Panc1 (cell line): ENCODE results near the gene GPSM1. TPM values are rescaled to one million over a fixed set of nuclear protein-coding genes. Genes with fewer than 3 reads are reported as not detected.
A peak's percentile ranks its signal among the peaks of the same experiment; 100 is the strongest.

Experiments
- ATAC-seq: fragments of 200-7000 bp; cut with Tn5 transposase; 2 replicates; pipeline ENCODE4 v1.9.1; 2020; ENCODE audit warnings: mild to moderate bottlenecking, moderate library complexity
- BruUV-seq: library from RNA; stranded (reverse); fragments of 400-500 nt; replicated peaks from 2 replicates; lab custom pipeline; 2021; lab: Mats Ljungman, UMichigan
- CTCF ChIA-PET: fragments of 300-600 bp; sonication (Branson Sonifier 250); formaldehyde crosslinking; loops from one replicate; lab custom pipeline; 2022; ENCODE audit warnings: antibody characterized with exemption; lab: Charles Lee
- POLR2A ChIA-PET: fragments of 300-600 bp; sonication (Branson Sonifier 250); formaldehyde crosslinking; loops from one replicate; lab custom pipeline; 2022; ENCODE audit warnings: antibody characterized with exemption; lab: Charles Lee
- DNase-seq: peaks from one replicate; pipeline ENCODE4 v3.0.0-alpha.2; 2010; ENCODE audit warnings: low read depth, low spot score
- H3K27ac ChIP-seq: 2 replicates; pipeline ENCODE4 v1.5.1; 2011; ENCODE audit warnings: mild to moderate bottlenecking, low read length, inconsistent platforms
- H3K27me3 ChIP-seq: fragments of 200-500 bp; sonication (Bioruptor generic); 2 replicates; pipeline ENCODE4 v1.6.0; 2014; ENCODE audit warnings: low read length, inconsistent platforms; ENCODE audit not compliant: control insufficient read depth, insufficient read depth
- H3K36me3 ChIP-seq: fragments of 200-500 bp; sonication (Bioruptor generic); 2 replicates; pipeline ENCODE4 v1.5.1; 2014; ENCODE audit warnings: inconsistent platforms, mild to moderate bottlenecking, low read length, moderate library complexity; ENCODE audit not compliant: control insufficient read depth, insufficient read depth
- H3K4me1 ChIP-seq: 2 replicates; pipeline ENCODE4 v1.5.1; 2011; ENCODE audit warnings: inconsistent platforms, mild to moderate bottlenecking, low read length, moderate library complexity; ENCODE audit not compliant: control insufficient read depth, insufficient read depth
- H3K4me3 ChIP-seq, 2 experiments: 2 replicates each; pipeline ENCODE4 v1.5.1; 2011 to 2012; ENCODE audit warnings: low read depth in 2 of 2, low read length in 2 of 2, mild to moderate bottlenecking in 2 of 2, inconsistent platforms in 1 of 2, moderate library complexity in 1 of 2
- H3K9me3 ChIP-seq: fragments of 200-500 bp; sonication (Bioruptor generic); 2 replicates; pipeline ENCODE4 v1.5.1; 2014; ENCODE audit warnings: low read depth, mild to moderate bottlenecking, inconsistent platforms, low read length, moderate library complexity; ENCODE audit not compliant: control insufficient read depth, insufficient read depth
- POLR2AphosphoS5 ChIP-seq: IDR thresholded peaks from 2 replicates; pipeline ENCODE4 v1.6.1; 2012; ENCODE audit warnings: mild to moderate bottlenecking, low read depth, low read length, moderate library complexity
- SIN3A ChIP-seq: IDR thresholded peaks from 2 replicates; pipeline ENCODE4 v1.6.1; 2012; ENCODE audit warnings: low read depth, mild to moderate bottlenecking, low read length, moderate library complexity, borderline replicate concordance; ENCODE audit not compliant: insufficient read depth
- TCF7L2 ChIP-seq: IDR thresholded peaks from 2 replicates; pipeline ENCODE4 v1.6.1; 2011; ENCODE audit warnings: mild to moderate bottlenecking, low read depth, low read length, inconsistent platforms
- in situ Hi-C: cut with HindIII; loops from 2 replicates; pipeline ENCODE4 v1.10.0; 2016; ENCODE audit warnings: low sequenced_read_pairs, low pct_unique_long_range_greater_than_20kb
- intact Hi-C: fragments of 100-400 bp; cut with micrococcal nuclease; formaldehyde crosslinking; loops from one replicate; pipeline ENCODE4 v1.10.0; 2022; ENCODE audit not compliant: unreplicated experiment
- total RNA-seq: library from RNA; stranded (reverse); gene quantifications from one replicate; pipeline ENCODE4 v1.2.1, GENCODE V29; 2021; ENCODE audit not compliant: unreplicated experiment
- TF ChIP-seq, protein P1 (sequence below), 2 experiments: IDR thresholded peaks; 2 replicates each; pipeline ENCODE4 v1.6.1; 2011 to 2012; ENCODE audit warnings: low read depth in 2 of 2, control low read depth in 1 of 2, low read length in 1 of 2, mild to moderate bottlenecking in 1 of 2, moderate library complexity in 1 of 2; ENCODE audit not compliant: insufficient read depth in 1 of 2
- TF ChIP-seq, protein P2 (sequence below): fragments of 450-650 bp; IDR thresholded peaks from 2 replicates; pipeline ENCODE4 v1.5.1; 2017; ENCODE audit warnings: mild to moderate bottlenecking

Gene GPSM1
- total RNA-seq, 1 experiment from 2014 or later, result 14.2 TPM

DNA sequence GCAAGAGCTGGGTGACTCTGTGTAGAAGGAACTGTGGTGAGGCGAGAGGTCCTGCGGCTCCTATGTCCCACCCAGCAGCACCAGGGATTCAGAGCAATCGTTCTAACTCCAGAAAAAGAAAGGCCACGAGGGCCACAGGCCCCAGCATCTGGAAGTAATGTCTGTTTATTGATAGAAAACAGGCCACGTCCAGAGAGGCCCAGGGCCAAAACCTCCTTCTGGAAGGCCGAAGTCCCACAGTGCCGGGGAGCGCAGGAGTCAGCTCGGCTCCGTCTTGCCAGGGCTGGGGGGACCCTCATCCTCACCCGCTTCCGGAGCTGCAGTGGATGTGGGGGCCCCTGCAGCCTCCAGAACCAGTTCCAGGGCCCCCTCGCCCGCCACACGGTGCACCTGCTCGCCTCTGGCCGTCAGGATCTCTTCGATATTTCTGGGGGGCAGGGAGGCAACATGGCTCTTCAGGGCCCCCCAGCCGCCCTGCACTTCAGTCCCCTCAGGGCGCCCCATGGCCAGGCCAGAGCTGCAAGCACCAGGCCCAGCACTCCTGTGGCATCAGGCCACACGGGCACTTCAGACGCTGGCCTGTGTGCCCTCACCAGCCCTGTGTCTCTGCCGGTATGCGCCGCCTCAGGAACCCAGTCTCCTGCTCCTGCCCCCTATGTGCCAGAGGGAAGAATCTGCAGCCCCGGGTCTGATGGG is 34.6 kb downstream of the GPSM1 start:
- intact Hi-C loops (no loop called here), in situ Hi-C loops (no loop called here)
- no peaks in the 10 kb centered on the region for H3K9me3 ChIP-seq
- ChIA-PET CTCF (no interaction called here), POLR2A (no interaction called here)
- no peaks in the 10 kb centered on the region; the same call in 1 of the 2 replicates for H3K36me3 ChIP-seq
- no peak overlapping the region for H3K4me3 ChIP-seq
- DNase-seq (no peak), ATAC-seq (no peak)
- TF ChIP-seq SIN3A, result no peak
- TF ChIP-seq, protein P1, sequence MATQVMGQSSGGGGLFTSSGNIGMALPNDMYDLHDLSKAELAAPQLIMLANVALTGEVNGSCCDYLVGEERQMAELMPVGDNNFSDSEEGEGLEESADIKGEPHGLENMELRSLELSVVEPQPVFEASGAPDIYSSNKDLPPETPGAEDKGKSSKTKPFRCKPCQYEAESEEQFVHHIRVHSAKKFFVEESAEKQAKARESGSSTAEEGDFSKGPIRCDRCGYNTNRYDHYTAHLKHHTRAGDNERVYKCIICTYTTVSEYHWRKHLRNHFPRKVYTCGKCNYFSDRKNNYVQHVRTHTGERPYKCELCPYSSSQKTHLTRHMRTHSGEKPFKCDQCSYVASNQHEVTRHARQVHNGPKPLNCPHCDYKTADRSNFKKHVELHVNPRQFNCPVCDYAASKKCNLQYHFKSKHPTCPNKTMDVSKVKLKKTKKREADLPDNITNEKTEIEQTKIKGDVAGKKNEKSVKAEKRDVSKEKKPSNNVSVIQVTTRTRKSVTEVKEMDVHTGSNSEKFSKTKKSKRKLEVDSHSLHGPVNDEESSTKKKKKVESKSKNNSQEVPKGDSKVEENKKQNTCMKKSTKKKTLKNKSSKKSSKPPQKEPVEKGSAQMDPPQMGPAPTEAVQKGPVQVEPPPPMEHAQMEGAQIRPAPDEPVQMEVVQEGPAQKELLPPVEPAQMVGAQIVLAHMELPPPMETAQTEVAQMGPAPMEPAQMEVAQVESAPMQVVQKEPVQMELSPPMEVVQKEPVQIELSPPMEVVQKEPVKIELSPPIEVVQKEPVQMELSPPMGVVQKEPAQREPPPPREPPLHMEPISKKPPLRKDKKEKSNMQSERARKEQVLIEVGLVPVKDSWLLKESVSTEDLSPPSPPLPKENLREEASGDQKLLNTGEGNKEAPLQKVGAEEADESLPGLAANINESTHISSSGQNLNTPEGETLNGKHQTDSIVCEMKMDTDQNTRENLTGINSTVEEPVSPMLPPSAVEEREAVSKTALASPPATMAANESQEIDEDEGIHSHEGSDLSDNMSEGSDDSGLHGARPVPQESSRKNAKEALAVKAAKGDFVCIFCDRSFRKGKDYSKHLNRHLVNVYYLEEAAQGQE (IDR thresholded peaks at IDR 0.05; ENCODE audit: insufficient read depth in 1 of 2, low read depth in 2 of 2, low read length in 1 of 2), result no peak
- TF ChIP-seq POLR2AphosphoS5, result no peak
- TF ChIP-seq, protein P2, sequence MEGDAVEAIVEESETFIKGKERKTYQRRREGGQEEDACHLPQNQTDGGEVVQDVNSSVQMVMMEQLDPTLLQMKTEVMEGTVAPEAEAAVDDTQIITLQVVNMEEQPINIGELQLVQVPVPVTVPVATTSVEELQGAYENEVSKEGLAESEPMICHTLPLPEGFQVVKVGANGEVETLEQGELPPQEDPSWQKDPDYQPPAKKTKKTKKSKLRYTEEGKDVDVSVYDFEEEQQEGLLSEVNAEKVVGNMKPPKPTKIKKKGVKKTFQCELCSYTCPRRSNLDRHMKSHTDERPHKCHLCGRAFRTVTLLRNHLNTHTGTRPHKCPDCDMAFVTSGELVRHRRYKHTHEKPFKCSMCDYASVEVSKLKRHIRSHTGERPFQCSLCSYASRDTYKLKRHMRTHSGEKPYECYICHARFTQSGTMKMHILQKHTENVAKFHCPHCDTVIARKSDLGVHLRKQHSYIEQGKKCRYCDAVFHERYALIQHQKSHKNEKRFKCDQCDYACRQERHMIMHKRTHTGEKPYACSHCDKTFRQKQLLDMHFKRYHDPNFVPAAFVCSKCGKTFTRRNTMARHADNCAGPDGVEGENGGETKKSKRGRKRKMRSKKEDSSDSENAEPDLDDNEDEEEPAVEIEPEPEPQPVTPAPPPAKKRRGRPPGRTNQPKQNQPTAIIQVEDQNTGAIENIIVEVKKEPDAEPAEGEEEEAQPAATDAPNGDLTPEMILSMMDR, result no peak
- TF ChIP-seq TCF7L2, result no peak
- BruUV-seq, result no TSS peak
- no peaks in the 10 kb centered on the region for H3K27me3 ChIP-seq
- H3K27ac ChIP-seq, result no peak overlapping the region
- peaks cover 5% of the 10 kb centered on the region for H3K4me1 ChIP-seq

DNA sequence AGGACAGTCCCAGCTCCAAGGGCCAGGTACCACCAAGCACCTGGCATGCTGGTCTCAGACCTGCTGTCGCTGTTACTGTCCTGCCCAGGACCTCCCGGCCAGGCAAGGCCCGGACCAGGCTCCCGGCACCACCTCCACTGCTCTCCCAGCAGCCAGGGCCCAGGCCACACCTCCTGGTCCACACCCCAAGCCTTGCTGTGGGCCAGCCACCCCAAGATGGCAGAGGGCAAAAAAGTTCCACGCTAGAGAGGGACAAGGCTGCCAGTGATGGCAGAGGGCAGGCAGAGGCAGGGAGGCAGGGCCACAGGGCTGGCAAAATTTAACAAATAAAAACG is 35.1 kb downstream of the GPSM1 start:
- TF ChIP-seq, protein P1 (IDR thresholded peaks at IDR 0.05; ENCODE audit: insufficient read depth in 1 of 2, low read depth in 2 of 2, low read length in 1 of 2), result no peak
- TF ChIP-seq POLR2AphosphoS5 (no peak), TCF7L2 (no peak), SIN3A (no peak)
- TF ChIP-seq, protein P2, result no peak
- in situ Hi-C loops, result no loop called here
- no TSS peak for BruUV-seq
- intact Hi-C loops, result no loop called here
- ChIA-PET POLR2A (no interaction called here), CTCF (interaction anchor here (0.9 to 1.3 kb wide), 2 partner anchors 17 to 23 kb away, joined by 3 to 5 read pairs; no protein-coding TSS in a partner anchor)
- peak overlapping the region; percentile 19 to 43; a peak in 3 of 4 replicates for H3K4me3 ChIP-seq
- ATAC-seq, result no peak
- no peak for DNase-seq
- H3K27me3 ChIP-seq, result no peaks in the 10 kb centered on the region
- H3K27ac ChIP-seq, result peak overlapping the region; percentile 40; the same call in 1 of the 2 replicates
- peaks cover 5% of the 10 kb centered on the region; the same call in 1 of the 2 replicates for H3K4me1 ChIP-seq
- no peaks in the 10 kb centered on the region for H3K9me3 ChIP-seq
- no peaks in the 10 kb centered on the region; the same call in 1 of the 2 replicates for H3K36me3 ChIP-seq
